MM.1S (cell line): ENCODE measurements around the gene CCNA2.

Experiments
- DNase-seq: peaks from one replicate; pipeline ENCODE4 v3.0.0-alpha.2; 2015
- H2AFZ ChIP-seq: fragments of 300-600 bp; sonication (generic); 2 replicates; pipeline ENCODE4 v1.6.0; 2016; ENCODE audit warnings: antibody characterized with exemption, low read length
- H3F3A ChIP-seq: fragments of 300-600 bp; sonication (generic); 2 replicates; pipeline ENCODE4 v1.6.1; 2016; ENCODE audit warnings: mild to moderate bottlenecking, antibody characterized with exemption, low read length, moderate library complexity, mixed read lengths; ENCODE audit not compliant: insufficient read depth
- H3K27ac ChIP-seq: fragments of 300-600 bp; sonication (generic); 2 replicates; pipeline ENCODE4 v1.5.1; 2016; ENCODE audit warnings: mild to moderate bottlenecking, low read length
- H3K27me3 ChIP-seq: fragments of 300-600 bp; sonication (generic); replicated peaks from 2 replicates; pipeline ENCODE4 v1.6.0; 2016; ENCODE audit warnings: low read length; ENCODE audit not compliant: insufficient read depth
- H3K36me3 ChIP-seq: fragments of 300-600 bp; sonication (generic); replicated peaks from 2 replicates; pipeline ENCODE4 v1.6.1; 2016; ENCODE audit warnings: mild to moderate bottlenecking, low read length, mixed read lengths; ENCODE audit not compliant: insufficient read depth
- H3K4me1 ChIP-seq: fragments of 300-600 bp; sonication (generic); 2 replicates; pipeline ENCODE4 v1.6.1; 2016; ENCODE audit warnings: low read length, mixed read lengths
- H3K4me2 ChIP-seq: fragments of 300-600 bp; sonication (generic); 2 replicates; pipeline ENCODE4 v1.6.0; 2016; ENCODE audit warnings: low read depth, low read length
- H3K4me3 ChIP-seq: fragments of 300-600 bp; sonication (generic); 2 replicates; pipeline ENCODE4 v1.5.1; 2016; ENCODE audit warnings: low read length, mixed read lengths
- H3K79me2 ChIP-seq: fragments of 300-600 bp; sonication (generic); 2 replicates; pipeline ENCODE4 v1.6.1; 2016; ENCODE audit warnings: mixed run types, low read length, mixed read lengths
- H3K9ac ChIP-seq: fragments of 300-600 bp; sonication (generic); 2 replicates; pipeline ENCODE4 v1.6.1; 2016; ENCODE audit warnings: low read length, mixed read lengths
- H3K9me2 ChIP-seq: fragments of 300-600 bp; sonication (generic); replicated peaks from 2 replicates; pipeline ENCODE4 v1.6.1; 2016; ENCODE audit warnings: mild to moderate bottlenecking, low read length, mixed read lengths; ENCODE audit not compliant: insufficient read depth
- H3K9me3 ChIP-seq: fragments of 300-600 bp; sonication (generic); replicated peaks from 2 replicates; pipeline ENCODE4 v1.6.1; 2016; ENCODE audit warnings: mild to moderate bottlenecking, low read length, mixed read lengths; ENCODE audit not compliant: insufficient read depth
- H4K20me1 ChIP-seq: fragments of 300-600 bp; sonication (generic); 2 replicates; pipeline ENCODE4 v1.6.1; 2016; ENCODE audit warnings: mild to moderate bottlenecking, low read length, moderate library complexity, mixed read lengths; ENCODE audit not compliant: insufficient read depth
- CTCF ChIP-seq: fragments of 300-600 bp; sonication (generic); IDR thresholded peaks from 2 replicates; pipeline ENCODE4 v1.5.1; 2016; ENCODE audit warnings: antibody characterized with exemption, low read length, mixed read lengths
- EZH2 ChIP-seq: fragments of 300-600 bp; sonication (generic); optimal IDR thresholded peaks from 2 replicates; pipeline ENCODE3; 2017; ENCODE audit warnings: low read depth, mild to moderate bottlenecking, antibody characterized with exemption, low read length, mixed read lengths
- EZH2phosphoT487 ChIP-seq: fragments of 300-600 bp; sonication (generic); IDR thresholded peaks from 2 replicates; pipeline ENCODE4 v1.6.1; 2018; ENCODE audit warnings: antibody characterized with exemption, low read length

CCNA2 gene

GRCh38 chr4:121783210-121783609, 40.5 kb downstream of the CCNA2 start:
- Histone ChIP-seq H3K27ac (no peak overlapping the region), H3K9me3 (no peaks in the 10 kb centered on the region), H3K4me3 (no peak overlapping the region), H3K9me2 (no peaks in the 10 kb centered on the region), H3K4me1 (no peaks in the 10 kb centered on the region), H3K4me2 (no peak overlapping the region), H3K79me2 (no peaks in the 10 kb centered on the region), H3F3A (no peaks in the 10 kb centered on the region), H3K27me3 (no peaks in the 10 kb centered on the region), H3K36me3 (no peaks in the 10 kb centered on the region), H4K20me1 (no peaks in the 10 kb centered on the region), H3K9ac (no peak overlapping the region), H2AFZ (no peak overlapping the region)
- TF ChIP-seq EZH2: no peak
- TF ChIP-seq CTCF: no peak
- no peak for TF ChIP-seq EZH2phosphoT487
- DNase-seq: no peak

- Histone ChIP-seq H3K36me3 (no peaks in the 10 kb centered on the region), H3K27ac (no peak overlapping the region), H3K4me2 (no peak overlapping the region), H3F3A (no peaks in the 10 kb centered on the region), H3K9me3 (no peaks in the 10 kb centered on the region), H2AFZ (no peak overlapping the region), H4K20me1 (no peaks in the 10 kb centered on the region), H3K9me2 (no peaks in the 10 kb centered on the region), H3K4me3 (no peak overlapping the region), H3K9ac (no peak overlapping the region), H3K79me2 (no peaks in the 10 kb centered on the region), H3K4me1 (no peaks in the 10 kb centered on the region), H3K27me3 (no peaks in the 10 kb centered on the region)
- no peak for DNase-seq
- TF ChIP-seq EZH2phosphoT487 (no peak), EZH2 (no peak), CTCF (no peak)
These were observed 44.6 kb downstream of the CCNA2 start for GRCh38 chr4:121778991-121779628.

GRCh38 chr4:121777625-121778024, 46.1 kb downstream of the CCNA2 start:
- H2AFZ ChIP-seq: no peak overlapping the region

More at GRCh38 chr4:121777625-121778024, 46.1 kb downstream of the CCNA2 start:
- TF ChIP-seq CTCF: no peak
- no peak for TF ChIP-seq EZH2phosphoT487
- no peak for TF ChIP-seq EZH2
- DNase-seq: no peak
- no peaks in the 10 kb centered on the region for H3K4me1 ChIP-seq
- H3K79me2 ChIP-seq: no peaks in the 10 kb centered on the region
- H3K27me3 ChIP-seq: no peaks in the 10 kb centered on the region
- H3K36me3 ChIP-seq: no peaks in the 10 kb centered on the region
- H3K4me3 ChIP-seq: no peak overlapping the region
- no peaks in the 10 kb centered on the region for H3F3A ChIP-seq
- H4K20me1 ChIP-seq: no peaks in the 10 kb centered on the region
- H3K9me3 ChIP-seq: no peaks in the 10 kb centered on the region
- H3K9ac ChIP-seq: no peak overlapping the region
- H3K9me2 ChIP-seq: no peaks in the 10 kb centered on the region
- no peak overlapping the region for H3K4me2 ChIP-seq
- H3K27ac ChIP-seq: no peak overlapping the region
